SK-N-SH treated with all-trans-retinoic acid at 6 μM for 48 hours (cell line): ENCODE data around the gene KREMEN2.

Experiments
- BACH2 ChIP-seq: fragments of 250-450 bp; sonication (Bioruptor Pico); IDR thresholded peaks from 2 replicates; pipeline ENCODE4 v1.9.0; 2021; ENCODE audit warnings: mild to moderate bottlenecking, borderline replicate concordance
- CSRNP3 ChIP-seq: fragments of 250-450 bp; sonication (Bioruptor Pico); IDR thresholded peaks from 2 replicates; pipeline ENCODE4 v1.5.1; 2021; ENCODE audit warnings: mild to moderate bottlenecking, moderate library complexity
- OSR1 ChIP-seq: fragments of 250-450 bp; sonication (Bioruptor Pico); IDR thresholded peaks from 2 replicates; pipeline ENCODE4 v1.8.0; 2022; ENCODE audit warnings: moderate library complexity, mild to moderate bottlenecking, inconsistent platforms
- TCF4 ChIP-seq: fragments of 250-450 bp; sonication (Bioruptor Pico); IDR thresholded peaks from 2 replicates; pipeline ENCODE4 v1.8.0; 2021; ENCODE audit warnings: mild to moderate bottlenecking, moderate library complexity, borderline replicate concordance
- ZFP3 ChIP-seq: fragments of 250-450 bp; sonication (Bioruptor Pico); IDR thresholded peaks from 2 replicates; pipeline ENCODE4 v1.5.0; 2020; ENCODE audit warnings: mild to moderate bottlenecking, moderate library complexity
- ZFP30 ChIP-seq: fragments of 450-650 bp; formaldehyde crosslinking; IDR thresholded peaks from 2 replicates; pipeline ENCODE4 v1.5.0; 2022; ENCODE audit warnings: mild to moderate bottlenecking, moderate library complexity
- ZNF565 ChIP-seq: fragments of 450-650 bp; formaldehyde crosslinking; conservative IDR thresholded peaks from 2 replicates; pipeline ENCODE4 v1.5.0; 2020; ENCODE audit warnings: low read depth, mild to moderate bottlenecking, moderate library complexity
- TF ChIP-seq, protein P1 (sequence below): fragments of 250-450 bp; sonication (Bioruptor Pico); IDR thresholded peaks from 2 replicates; pipeline ENCODE4 v1.8.0; 2020; ENCODE audit warnings: mild to moderate bottlenecking, moderate library complexity, borderline replicate concordance
- TF ChIP-seq, protein P2 (sequence below): fragments of 250-450 bp; sonication (Bioruptor Pico); IDR thresholded peaks from 2 replicates; pipeline ENCODE4 v1.5.1; 2020; ENCODE audit warnings: low read depth, mild to moderate bottlenecking, moderate library complexity

- TF ChIP-seq TCF4 (CRISPR knock-in tag): no peak
- TF ChIP-seq CSRNP3: no peak
- no peak for TF ChIP-seq ZFP3
- TF ChIP-seq, protein P1, sequence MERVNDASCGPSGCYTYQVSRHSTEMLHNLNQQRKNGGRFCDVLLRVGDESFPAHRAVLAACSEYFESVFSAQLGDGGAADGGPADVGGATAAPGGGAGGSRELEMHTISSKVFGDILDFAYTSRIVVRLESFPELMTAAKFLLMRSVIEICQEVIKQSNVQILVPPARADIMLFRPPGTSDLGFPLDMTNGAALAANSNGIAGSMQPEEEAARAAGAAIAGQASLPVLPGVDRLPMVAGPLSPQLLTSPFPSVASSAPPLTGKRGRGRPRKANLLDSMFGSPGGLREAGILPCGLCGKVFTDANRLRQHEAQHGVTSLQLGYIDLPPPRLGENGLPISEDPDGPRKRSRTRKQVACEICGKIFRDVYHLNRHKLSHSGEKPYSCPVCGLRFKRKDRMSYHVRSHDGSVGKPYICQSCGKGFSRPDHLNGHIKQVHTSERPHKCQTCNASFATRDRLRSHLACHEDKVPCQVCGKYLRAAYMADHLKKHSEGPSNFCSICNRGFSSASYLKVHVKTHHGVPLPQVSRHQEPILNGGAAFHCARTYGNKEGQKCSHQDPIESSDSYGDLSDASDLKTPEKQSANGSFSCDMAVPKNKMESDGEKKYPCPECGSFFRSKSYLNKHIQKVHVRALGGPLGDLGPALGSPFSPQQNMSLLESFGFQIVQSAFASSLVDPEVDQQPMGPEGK (CRISPR knock-in tag): no peak
- no peak for TF ChIP-seq ZFP30
- no peak for TF ChIP-seq OSR1 (CRISPR knock-in tag)
- no peak for TF ChIP-seq ZNF565 (CRISPR knock-in tag)
- no peak for TF ChIP-seq BACH2
- TF ChIP-seq, protein P2, sequence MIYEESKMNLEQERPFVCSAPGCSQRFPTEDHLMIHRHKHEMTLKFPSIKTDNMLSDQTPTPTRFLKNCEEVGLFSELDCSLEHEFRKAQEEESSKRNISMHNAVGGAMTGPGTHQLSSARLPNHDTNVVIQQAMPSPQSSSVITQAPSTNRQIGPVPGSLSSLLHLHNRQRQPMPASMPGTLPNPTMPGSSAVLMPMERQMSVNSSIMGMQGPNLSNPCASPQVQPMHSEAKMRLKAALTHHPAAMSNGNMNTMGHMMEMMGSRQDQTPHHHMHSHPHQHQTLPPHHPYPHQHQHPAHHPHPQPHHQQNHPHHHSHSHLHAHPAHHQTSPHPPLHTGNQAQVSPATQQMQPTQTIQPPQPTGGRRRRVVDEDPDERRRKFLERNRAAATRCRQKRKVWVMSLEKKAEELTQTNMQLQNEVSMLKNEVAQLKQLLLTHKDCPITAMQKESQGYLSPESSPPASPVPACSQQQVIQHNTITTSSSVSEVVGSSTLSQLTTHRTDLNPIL (CRISPR knock-in tag): no peak
Measured at GRCh38 chr16:3001316-3001715, 37.2 kb downstream of the KREMEN2 start.
